BJ (cell line): ENCODE data around the gene ALG2. TPM values are rescaled to one million over a fixed set of nuclear protein-coding genes. Genes with fewer than 3 reads are reported as not detected.

Experiments used
- CTCF ChIA-PET: fragments of 350-600 bp; formaldehyde crosslinking; extraction: SDS; loops from one replicate; lab custom pipeline; 2021; ENCODE audit warnings: antibody characterized with exemption, inconsistent platforms; lab: Yijun Ruan, JAX
- POLR2A ChIA-PET: fragments of 300-600 bp; sonication (Branson Sonifier 250); formaldehyde crosslinking; extraction: SDS; loops from one replicate; lab custom pipeline; 2021; ENCODE audit warnings: antibody characterized with exemption; lab: Charles Lee
- DNase-seq: peaks from one replicate; pipeline ENCODE4 v3.0.0-alpha.2; 2011; ENCODE audit warnings: low read depth
- H3K27me3 ChIP-seq: 2 replicates; pipeline ENCODE4 v1.6.0; 2011; ENCODE audit warnings: low read length; ENCODE audit not compliant: control insufficient read depth, insufficient read depth
- H3K36me3 ChIP-seq: 2 replicates; pipeline ENCODE4 v1.5.1; 2011; ENCODE audit warnings: low read length; ENCODE audit not compliant: control insufficient read depth, insufficient read depth
- H3K4me3 ChIP-seq: 2 replicates; pipeline ENCODE4 v1.5.1; 2011; ENCODE audit warnings: low read depth, mild to moderate bottlenecking, control low read depth, low read length
- CTCF ChIP-seq: IDR thresholded peaks from 2 replicates; pipeline ENCODE4 v1.5.1; 2011; ENCODE audit warnings: low read depth, mild to moderate bottlenecking, control low read depth, inconsistent platforms, low read length, moderate library complexity; ENCODE audit not compliant: insufficient read depth
- polyA plus RNA-seq: library from polyadenylated mRNA; depleted of rRNA; stranded (reverse); fragments of >200 nt; gene quantifications from 2 replicates; pipeline ENCODE4 v1.2.3, GENCODE V29; 2011

ALG2 gene
- polyA plus RNA-seq, 1 experiment, result 47.6 TPM

GRCh38 chr9:99173570-99174504 lies 47.9 kb downstream of the ALG2 start:
- ChIA-PET POLR2A (interaction anchor here (0.6 kb wide), 1 partner anchor 70 kb away, joined by 3 read pairs; no protein-coding TSS in a partner anchor), CTCF (interaction anchor here (0.6 to 2.8 kb wide), 6 partner anchors 9 to 190 kb away, joined by 3 to 26 read pairs (median 7); no protein-coding TSS in a partner anchor)
- H3K27me3 ChIP-seq, result peaks cover 6% of the 10 kb centered on the region
- H3K36me3 ChIP-seq, result no peaks in the 10 kb centered on the region
- H3K4me3 ChIP-seq, result no peak overlapping the region
- no peak for DNase-seq
- no peak for TF ChIP-seq CTCF

GRCh38 chr9:99172124-99173091 lies 49.3 kb downstream of the ALG2 start:
- Histone ChIP-seq H3K36me3 (no peaks in the 10 kb centered on the region), H3K4me3 (no peak overlapping the region), H3K27me3 (peaks cover 9% of the 10 kb centered on the region)
- ChIA-PET POLR2A (no interaction called here), CTCF (interaction anchor here (0.5 to 2.8 kb wide), 7 partner anchors 9 to 1331 kb away, joined by 3 to 26 read pairs (median 4); no protein-coding TSS in a partner anchor)
- TF ChIP-seq CTCF, result no peak
- DNase-seq, result no peak

GRCh38 chr9:99171225-99172123 lies 50.3 kb downstream of the ALG2 start:
- no peak for TF ChIP-seq CTCF
- Histone ChIP-seq H3K36me3 (no peaks in the 10 kb centered on the region), H3K4me3 (no peak overlapping the region), H3K27me3 (peaks cover 9% of the 10 kb centered on the region)
- POLR2A ChIA-PET, result no interaction called here
- CTCF ChIA-PET, result interaction anchor here (0.6 to 2.8 kb wide), 4 partner anchors 8 to 330 kb away, joined by 3 to 26 read pairs (median 6); no protein-coding TSS in a partner anchor
- no peak for DNase-seq

GRCh38 chr9:99169982-99170761 lies 51.6 kb downstream of the ALG2 start:
- Histone ChIP-seq H3K4me3 (no peak overlapping the region), H3K36me3 (no peaks in the 10 kb centered on the region), H3K27me3 (peaks cover 9% of the 10 kb centered on the region)
- 0 out of 2 replicates have a peak, but pooled peaks have one; percentile 2 for TF ChIP-seq CTCF
- CTCF ChIA-PET, result interaction anchor here (1.2 to 1.3 kb wide), 2 partner anchors 8 to 14 kb away, joined by 3 to 5 read pairs; no protein-coding TSS in a partner anchor
- DNase-seq, result no peak
- POLR2A ChIA-PET, result interaction anchor here (0.5 kb wide), 1 partner anchor 1049 kb away, joined by 3 read pairs; no protein-coding TSS in a partner anchor
